Pancreas (tissue), 10 donors: ENCODE data around the gene GSAP. TPM values are rescaled to one million over a fixed set of nuclear protein-coding genes. Genes with fewer than 3 reads are reported as not detected.

Experiments
- ATAC-seq, 4 donors: fragments of 200-7000 bp; cut with Tn5 transposase; one replicate each; pipeline versions ENCODE4 v1.8.0 to v1.9.1; 2020; ENCODE audit warnings: mild to moderate bottlenecking in 4 of 4, moderate library complexity in 4 of 4
- DNase-seq, 6 donors: peaks; one replicate each; pipeline ENCODE4 v3.0.0-alpha.2; 2020
- FAIRE-seq: peaks from 2 replicates; lab custom pipeline; 2012; peaks lifted over from hg19 to GRCh38; lab: Jason Lieb, UNC
- H3K27ac ChIP-seq, 4 donors: fragments of 200-600 bp; sonication (generic); 1 replicate in 3 of 4; 2 replicates in 1 of 4; pipeline versions ENCODE4 v1.5.0 to v1.8.0; 2020
- H3K27me3 ChIP-seq, 4 donors: fragments of 200-600 bp; one replicate each; pipeline ENCODE4 v1.8.0; 2021
- H3K36me3 ChIP-seq, 3 donors: fragments of 200-600 bp; sonication (generic) in 1 of 3; one replicate each; pipeline versions ENCODE4 v1.5.0 to v1.8.0; 2020 to 2021
- H3K4me1 ChIP-seq, 3 donors: fragments of 200-600 bp; one replicate each; pipeline ENCODE4 v1.8.0; 2021
- H3K4me3 ChIP-seq, 4 donors: fragments of 200-600 bp; sonication (generic) in 2 of 4; one replicate each; pipeline versions ENCODE4 v1.5.0 to v1.8.0; 2020 to 2021
- H3K9me3 ChIP-seq, 4 donors: fragments of 200-600 bp; one replicate each; pipeline ENCODE4 v1.8.0; 2021
- CTCF ChIP-seq, 4 donors: fragments of 200-600 bp; sonication (generic) in 3 of 4; IDR thresholded peaks; one replicate each; pipeline versions ENCODE4 v1.5.0 to v1.8.0; 2021; ENCODE audit warnings: antibody characterized with exemption in 4 of 4
- WGBS, 2 donors: extraction: QIAGEN DNeasy Blood & Tissue Kit; methylation state at CpG; one replicate each; pipeline ENCODE4 v1.1.7; 2013; 5-methylcytosine and 5-hydroxymethylcytosine counted together
- intact Hi-C, 3 donors: fragments of 100-400 bp; cut with DNase I; formaldehyde crosslinking; loops; one replicate each; pipeline versions ENCODE4 v1.11.1 to v1.14.2; 2022
- polyA plus RNA-seq, 2 donors: library from polyadenylated mRNA; stranded (reverse); fragments of 200-250 nt; gene quantifications; one replicate each; pipeline ENCODE4 v1.2.3, GENCODE V29; 2013
- total RNA-seq, 6 donors: library from RNA; stranded (reverse); fragmentation: NEBNext Ultra II Directional in 4 of 6; extraction: Animal tissue kit (Norgen Biotek cat#: 25700) in 4 of 6; gene quantifications; one replicate each; pipeline versions ENCODE4 v1.2.1 to v1.2.4, GENCODE V29; 2021 to 2023
- donor health status: healthy with polysubstance abuse.
- donor health status: DM: no; HTN: no; CAD: no; lungs with moderate emphysema.
- donor health status: DM: no; HTN: no; CAD: no.
- donor health status: control.
- donor health status: control.
- donor health status: Bipolar disorder and iron deficiency.
- donor health status: DM: yes; HTN: yes; CAD: no.
- donor health status: DM: no; HTN: no; CAD: no.
- donor health status: DM: no; HTN: no; CAD: no.
- donor health status: DM: yes; HTN: yes; CAD: no.

The GSAP gene
- total and polyA plus RNA-seq, 8 donors = 5.3 to 22.7 (median 8.7) TPM

DNA sequence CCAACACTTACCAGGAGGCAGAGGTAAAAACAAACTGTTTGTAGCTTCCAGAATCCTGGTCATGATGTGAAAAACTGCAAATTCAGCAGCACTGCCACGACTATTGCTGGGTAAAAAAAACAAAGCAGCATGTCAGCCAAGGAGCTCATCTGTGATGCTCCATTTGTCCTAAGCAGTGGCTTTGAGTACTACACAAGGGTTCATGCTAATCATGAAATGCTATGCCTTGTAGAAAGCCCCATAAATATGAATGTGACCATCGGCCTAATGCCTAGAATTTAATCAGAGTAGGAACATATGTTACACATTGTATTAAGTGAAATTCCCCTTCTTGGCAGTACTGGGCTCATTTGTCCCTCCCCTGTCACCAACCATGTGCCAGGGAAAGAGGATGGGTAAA, 95.4 kb downstream of the GSAP start:
- no peak overlapping the region for H3K4me3 ChIP-seq
- no peaks in the 10 kb centered on the region for H3K27me3 ChIP-seq
- peaks cover 0 to 8% (median 0%) of the 10 kb centered on the region in 3 donors for H3K36me3 ChIP-seq
- intact Hi-C loops = no loop called here
- no peaks in the 10 kb centered on the region for H3K4me1 ChIP-seq
- no peaks in the 10 kb centered on the region for H3K9me3 ChIP-seq
- ATAC-seq (no peak), DNase-seq (no peak), FAIRE-seq (no peak)
- no peak for TF ChIP-seq CTCF (IDR thresholded peaks at IDR 0.05)
- 65 to 68% methylated on average over 2 of the region's 2 CpGs for WGBS, 2 donors
- H3K27ac ChIP-seq = no peak overlapping the region

DNA sequence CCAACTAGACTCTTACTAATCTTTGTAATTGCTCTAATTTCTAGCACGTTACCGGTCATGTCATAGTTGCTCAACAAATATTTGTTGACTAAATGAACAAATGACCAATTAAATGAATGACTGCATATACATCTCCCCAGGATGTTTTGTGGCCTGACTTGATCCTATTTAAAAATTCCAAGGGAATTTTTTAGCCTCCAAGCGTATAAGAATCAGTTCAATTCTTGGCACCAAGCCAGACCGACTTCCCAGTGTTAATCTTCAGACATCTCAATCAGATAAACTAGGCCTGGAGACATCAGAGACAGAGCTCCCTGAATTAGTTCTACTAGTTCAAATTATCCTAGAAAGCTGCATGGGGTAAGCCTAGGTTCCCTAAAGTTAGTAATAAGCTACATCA, 96.0 kb downstream of the GSAP start:
- no peak for FAIRE-seq
- WGBS, 2 donors = 77 to 79% methylated on average over 4 of the region's 4 CpGs
- H3K36me3 ChIP-seq = peaks cover 0 to 8% (median 0%) of the 10 kb centered on the region in 3 donors

GRCh38 chr7:77318019-77318418, 98.1 kb downstream of the GSAP start:
- FAIRE-seq (no peak), ATAC-seq (no peak), DNase-seq (no peak)
- no peaks in the 10 kb centered on the region for H3K4me1 ChIP-seq
- H3K27ac ChIP-seq = no peak overlapping the region
- no peak for TF ChIP-seq CTCF (IDR thresholded peaks at IDR 0.05)
- intact Hi-C loops = no loop called here
- no peaks in the 10 kb centered on the region for H3K9me3 ChIP-seq
- 73 to 100% methylated on average over 1 of the region's 1 CpG for WGBS, 2 donors
- H3K36me3 ChIP-seq = peaks cover 0 to 12% (median 0%) of the 10 kb centered on the region in 3 donors
- H3K4me3 ChIP-seq = no peak overlapping the region
- no peaks in the 10 kb centered on the region for H3K27me3 ChIP-seq

More for the DNA sequence above, 96.0 kb downstream of the GSAP start:
- H3K9me3 ChIP-seq = no peaks in the 10 kb centered on the region
- no peak for TF ChIP-seq CTCF (IDR thresholded peaks at IDR 0.05)
- DNase-seq (no peak), ATAC-seq (no peak)
- H3K4me3 ChIP-seq = no peak overlapping the region
- no peaks in the 10 kb centered on the region for H3K27me3 ChIP-seq
- H3K27ac ChIP-seq = no peak overlapping the region
- intact Hi-C loops = no loop called here
- H3K4me1 ChIP-seq = no peaks in the 10 kb centered on the region

GRCh38 chr7:77316219-77316978, 99.8 kb downstream of the GSAP start:
- H3K9me3 ChIP-seq = no peaks in the 10 kb centered on the region
- intact Hi-C loops = no loop called here
- no peak for FAIRE-seq
- no peak overlapping the region for H3K27ac ChIP-seq
- no peak for DNase-seq
- no peak overlapping the region for H3K4me3 ChIP-seq
- H3K27me3 ChIP-seq = no peaks in the 10 kb centered on the region
- WGBS, 2 donors = 43 to 46% methylated on average over 2 of the region's 2 CpGs
- TF ChIP-seq CTCF (IDR thresholded peaks at IDR 0.05) = no peak
- peaks cover 0 to 19% (median 0%) of the 10 kb centered on the region in 3 donors for H3K36me3 ChIP-seq
- H3K4me1 ChIP-seq = no peaks in the 10 kb centered on the region
- ATAC-seq = no peak

DNA sequence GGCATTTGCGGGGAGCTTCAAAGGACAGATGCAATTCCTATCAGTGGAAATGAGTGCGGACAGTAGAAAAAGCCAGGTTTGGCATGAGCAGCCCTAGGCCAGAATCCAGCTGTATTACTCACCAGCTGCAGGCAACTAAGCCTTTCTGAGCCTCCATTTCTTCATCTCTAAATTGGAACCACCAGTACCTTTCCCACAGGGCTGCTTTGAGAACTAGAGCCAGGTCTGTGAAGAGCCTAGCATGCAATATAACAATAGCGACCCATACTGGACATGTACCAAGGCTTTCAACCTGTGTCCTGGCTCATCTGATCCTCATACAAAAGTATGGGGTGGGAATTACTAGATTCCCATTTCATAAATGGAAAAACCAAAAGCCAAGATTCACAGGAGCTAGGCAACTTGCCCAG, 101.0 kb downstream of the GSAP start:
- H3K4me3 ChIP-seq = no peak overlapping the region
- ATAC-seq (peak in 2 of 4 donors; percentile 15 to 38), DNase-seq (no peak), FAIRE-seq (no peak)
- H3K4me1 ChIP-seq = no peaks in the 10 kb centered on the region
- no peaks in the 10 kb centered on the region for H3K9me3 ChIP-seq
- no peak overlapping the region for H3K27ac ChIP-seq
- TF ChIP-seq CTCF (IDR thresholded peaks at IDR 0.05) = no peak
- 91% methylated on average over 3 of the region's 3 CpGs for WGBS, 2 donors
- peaks cover 0 to 19% (median 0%) of the 10 kb centered on the region in 3 donors for H3K36me3 ChIP-seq
- intact Hi-C loops = no loop called here
- no peaks in the 10 kb centered on the region for H3K27me3 ChIP-seq
